ENCODE data around the gene FBN2. TPM values are rescaled to one million over a fixed set of nuclear protein-coding genes. Genes with fewer than 3 reads are reported as not detected.

Gene FBN2
- total and polyA plus RNA-seq, 2 experiments from 2014 or later = 15.2 to 63.2 TPM

DNA sequence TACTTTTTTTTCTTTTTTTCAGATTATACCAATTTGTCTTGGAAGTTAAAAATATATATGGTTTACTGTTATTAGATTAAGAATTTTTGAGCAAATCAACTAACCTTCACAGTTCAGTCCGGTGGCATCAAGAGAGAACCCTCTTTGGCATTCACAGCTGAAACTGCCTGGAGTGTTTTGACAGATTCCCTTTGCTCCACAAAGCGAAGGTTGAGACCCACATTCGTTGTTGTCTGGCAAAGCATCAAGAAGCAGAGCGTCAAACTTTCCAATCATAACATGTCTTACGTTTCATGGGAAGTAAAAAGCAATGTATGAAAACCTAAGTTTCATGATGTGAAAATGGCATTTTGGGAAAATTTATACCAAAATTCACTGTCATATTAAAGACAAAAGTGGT lies 264.3 kb downstream of the FBN2 start:
- Histone ChIP-seq H3K4me1 (ENCODE audit: insufficient read depth) (no peaks in the 10 kb centered on the region), H3K27me3 (replicated peaks; ENCODE audit: insufficient read depth) (no peaks in the 10 kb centered on the region), H3K9me2 (ENCODE audit: insufficient read depth) (no peaks in the 10 kb centered on the region), H2AFZ (no peak overlapping the region), H3K27ac (no peak overlapping the region), H3K4me2 (ENCODE audit: unreplicated experiment) (no peak overlapping the region), H3K9me3 (ENCODE audit: low read depth) (no peaks in the 10 kb centered on the region), H3K4me3 (no peak overlapping the region), H4K20me1 (ENCODE audit: insufficient read depth) (no peaks in the 10 kb centered on the region), H3K79me2 (ENCODE audit: insufficient read depth) (no peaks in the 10 kb centered on the region), H3F3A (ENCODE audit: insufficient read depth) (no peaks in the 10 kb centered on the region), H3K9ac (no peak overlapping the region), H3K36me3 (ENCODE audit: low read depth) (no peaks in the 10 kb centered on the region)
- WGBS, 2 experiments (ENCODE audit: low coverage in 1 of 2, low lambda C conversion rate in 2 of 2, missing lambda C conversion rate in 2 of 2) = 58 to 64% methylated on average over 5 of the region's 5 CpGs
- in situ Hi-C loops (cut with MboI) = no loop called here
- no peak for DNase-seq
- TF ChIP-seq EZH2phosphoT487 (IDR thresholded peaks at IDR 0.05; ENCODE audit: insufficient read depth, low read depth) (no peak), EZH2 (IDR thresholded peaks at IDR 0.05; ENCODE audit: insufficient read depth, poor library complexity, severe bottlenecking) (no peak)

DNA sequence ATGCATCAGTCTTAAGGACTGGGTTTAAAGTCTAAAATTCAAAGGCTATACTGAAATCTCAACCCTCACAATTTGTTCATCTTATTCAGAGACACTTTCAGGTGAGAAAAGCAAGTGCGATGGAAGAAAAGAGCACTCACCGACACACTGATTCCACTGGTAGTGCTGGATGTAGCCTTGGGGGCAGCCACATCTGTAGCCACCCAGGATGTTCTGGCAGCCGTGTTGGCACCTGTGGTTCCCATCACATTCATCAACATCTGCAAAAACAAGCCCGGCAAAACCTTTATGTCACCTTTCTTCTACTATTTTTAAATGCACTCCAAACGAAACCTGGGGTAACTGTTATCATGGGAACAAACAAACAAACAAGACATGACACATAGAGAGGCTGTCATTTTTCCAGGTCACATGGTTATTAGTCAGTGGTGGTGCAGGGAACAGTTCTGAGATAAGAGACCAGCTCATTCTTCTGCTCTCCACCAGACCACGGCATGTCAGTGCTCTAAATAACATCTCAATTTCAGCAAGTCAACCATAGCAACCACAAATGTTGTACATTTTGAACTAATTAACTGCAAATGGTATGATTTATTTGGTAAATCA lies 266.1 kb downstream of the FBN2 start:
- peak; percentile 80 for DNase-seq
- TF ChIP-seq EZH2 (IDR thresholded peaks at IDR 0.05; ENCODE audit: insufficient read depth, poor library complexity, severe bottlenecking) (no peak), EZH2phosphoT487 (IDR thresholded peaks at IDR 0.05; ENCODE audit: insufficient read depth, low read depth) (no peak)

DNA sequence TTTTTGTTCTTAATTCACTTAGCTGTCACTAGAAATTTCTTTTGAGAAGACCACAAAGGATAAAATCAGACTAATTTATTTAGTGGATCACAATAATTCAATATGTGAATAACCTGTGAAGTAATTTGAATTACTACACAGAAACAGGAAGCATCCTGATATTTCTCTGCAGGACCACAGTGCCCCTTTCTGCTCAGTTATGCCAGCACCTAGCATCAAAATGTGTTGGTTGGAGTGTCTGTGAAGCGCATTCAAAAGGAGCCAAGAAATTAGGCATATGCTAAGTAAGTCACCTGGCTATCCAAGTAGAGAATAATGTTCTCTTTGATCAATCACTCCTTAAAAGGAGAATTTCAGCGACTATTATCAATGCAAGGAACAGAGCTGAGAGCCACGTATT lies 267.0 kb downstream of the FBN2 start:
- no peak for DNase-seq
- 62 to 68% methylated on average over 3 of the region's 3 CpGs for WGBS, 2 experiments (ENCODE audit: low coverage in 1 of 2, low lambda C conversion rate in 2 of 2, missing lambda C conversion rate in 2 of 2)
- Histone ChIP-seq H3K27me3 (replicated peaks; ENCODE audit: insufficient read depth) (no peaks in the 10 kb centered on the region), H3K4me2 (ENCODE audit: unreplicated experiment) (no peak overlapping the region), H3K4me3 (no peak overlapping the region), H2AFZ (no peak overlapping the region), H3K79me2 (ENCODE audit: insufficient read depth) (no peaks in the 10 kb centered on the region), H3K36me3 (ENCODE audit: low read depth) (no peaks in the 10 kb centered on the region), H3K9ac (no peak overlapping the region), H3F3A (ENCODE audit: insufficient read depth) (no peaks in the 10 kb centered on the region), H3K27ac (no peak overlapping the region), H3K9me3 (ENCODE audit: low read depth) (no peaks in the 10 kb centered on the region), H3K4me1 (ENCODE audit: insufficient read depth) (no peaks in the 10 kb centered on the region), H3K9me2 (ENCODE audit: insufficient read depth) (no peaks in the 10 kb centered on the region), H4K20me1 (ENCODE audit: insufficient read depth) (no peaks in the 10 kb centered on the region)
- TF ChIP-seq EZH2phosphoT487 (IDR thresholded peaks at IDR 0.05; ENCODE audit: insufficient read depth, low read depth) (no peak), EZH2 (IDR thresholded peaks at IDR 0.05; ENCODE audit: insufficient read depth, poor library complexity, severe bottlenecking) (no peak)
- in situ Hi-C loops (cut with MboI) = no loop called here

More for the DNA sequence above, 266.1 kb downstream of the FBN2 start:
- Histone ChIP-seq H3K79me2 (ENCODE audit: insufficient read depth) (no peaks in the 10 kb centered on the region), H2AFZ (no peak overlapping the region), H3K36me3 (ENCODE audit: low read depth) (no peaks in the 10 kb centered on the region), H3K4me2 (ENCODE audit: unreplicated experiment) (no peak overlapping the region), H3K27ac (no peak overlapping the region), H3K4me3 (no peak overlapping the region), H3K27me3 (replicated peaks; ENCODE audit: insufficient read depth) (no peaks in the 10 kb centered on the region), H4K20me1 (ENCODE audit: insufficient read depth) (no peaks in the 10 kb centered on the region), H3K4me1 (ENCODE audit: insufficient read depth) (no peaks in the 10 kb centered on the region), H3K9me2 (ENCODE audit: insufficient read depth) (no peaks in the 10 kb centered on the region), H3F3A (ENCODE audit: insufficient read depth) (no peaks in the 10 kb centered on the region), H3K9ac (peak overlapping the region; percentile 32; the same call in 1 of the 2 replicates), H3K9me3 (ENCODE audit: low read depth) (no peaks in the 10 kb centered on the region)
- WGBS, 2 experiments (ENCODE audit: low coverage in 1 of 2, low lambda C conversion rate in 2 of 2, missing lambda C conversion rate in 2 of 2) = 36 to 39% methylated on average over 6 of the region's 6 CpGs
- in situ Hi-C loops (cut with MboI) = no loop called here

DNA sequence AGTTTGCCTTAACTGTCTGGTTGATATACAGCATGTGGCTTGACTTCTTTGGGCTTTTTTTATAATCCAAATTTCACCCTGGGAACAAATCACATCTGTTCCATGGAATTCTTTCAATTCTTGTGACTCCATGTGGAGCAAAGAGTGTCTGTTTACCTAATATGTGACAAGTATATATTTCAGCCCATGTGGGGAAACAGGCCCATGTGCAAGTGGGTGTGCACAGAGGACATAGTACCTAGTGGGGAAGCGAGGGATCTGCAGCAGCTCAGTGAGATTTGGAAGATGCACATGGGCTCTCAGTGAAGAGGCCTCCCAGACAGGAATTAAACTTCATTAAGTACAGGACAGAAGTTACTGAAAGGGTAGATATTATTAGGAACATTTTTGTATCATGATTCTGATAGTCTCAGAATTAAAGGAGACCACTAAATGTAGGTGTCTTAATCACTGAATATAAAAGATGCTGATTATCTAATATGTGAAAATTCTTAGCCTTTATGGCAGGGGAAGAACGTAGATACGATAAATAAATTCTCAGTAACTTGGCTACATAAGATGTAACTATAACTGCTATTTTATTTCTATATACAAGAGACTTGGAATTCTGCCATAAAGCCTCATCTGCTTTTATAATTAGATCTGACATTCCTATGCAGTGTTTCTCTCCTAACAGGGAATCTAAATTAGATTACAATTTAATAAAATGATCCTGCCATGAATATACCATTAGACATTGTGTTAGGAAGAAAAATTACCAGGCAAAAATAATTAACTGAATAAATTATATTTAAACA lies 273.3 kb downstream of the FBN2 start:
- no peak overlapping the region for H2AFZ ChIP-seq
- no peaks in the 10 kb centered on the region for H3K36me3 ChIP-seq (ENCODE audit: low read depth)
- H3K9me3 ChIP-seq (ENCODE audit: low read depth) = no peaks in the 10 kb centered on the region
- no peak for DNase-seq
- H3F3A ChIP-seq (ENCODE audit: insufficient read depth) = no peaks in the 10 kb centered on the region
- H3K9me2 ChIP-seq (ENCODE audit: insufficient read depth) = no peaks in the 10 kb centered on the region
- H3K27ac ChIP-seq = no peak overlapping the region
- H3K4me1 ChIP-seq (ENCODE audit: insufficient read depth) = no peaks in the 10 kb centered on the region
- in situ Hi-C loops (cut with MboI) = no loop called here
- H4K20me1 ChIP-seq (ENCODE audit: insufficient read depth) = no peaks in the 10 kb centered on the region
- no peak for TF ChIP-seq EZH2 (IDR thresholded peaks at IDR 0.05; ENCODE audit: insufficient read depth, poor library complexity, severe bottlenecking)
- TF ChIP-seq EZH2phosphoT487 (IDR thresholded peaks at IDR 0.05; ENCODE audit: insufficient read depth, low read depth) = no peak
- no peaks in the 10 kb centered on the region for H3K79me2 ChIP-seq (ENCODE audit: insufficient read depth)
- H3K27me3 ChIP-seq (replicated peaks; ENCODE audit: insufficient read depth) = no peaks in the 10 kb centered on the region
- no peak overlapping the region for H3K4me2 ChIP-seq (ENCODE audit: unreplicated experiment)
- WGBS, 2 experiments (ENCODE audit: low coverage in 1 of 2, low lambda C conversion rate in 2 of 2, missing lambda C conversion rate in 2 of 2) = 56 to 64% methylated on average over 3 of the region's 3 CpGs
- no peak overlapping the region for H3K9ac ChIP-seq
- no peak overlapping the region for H3K4me3 ChIP-seq
